ENCODE data around the gene LMAN1L.

Gene LMAN1L

DNA sequence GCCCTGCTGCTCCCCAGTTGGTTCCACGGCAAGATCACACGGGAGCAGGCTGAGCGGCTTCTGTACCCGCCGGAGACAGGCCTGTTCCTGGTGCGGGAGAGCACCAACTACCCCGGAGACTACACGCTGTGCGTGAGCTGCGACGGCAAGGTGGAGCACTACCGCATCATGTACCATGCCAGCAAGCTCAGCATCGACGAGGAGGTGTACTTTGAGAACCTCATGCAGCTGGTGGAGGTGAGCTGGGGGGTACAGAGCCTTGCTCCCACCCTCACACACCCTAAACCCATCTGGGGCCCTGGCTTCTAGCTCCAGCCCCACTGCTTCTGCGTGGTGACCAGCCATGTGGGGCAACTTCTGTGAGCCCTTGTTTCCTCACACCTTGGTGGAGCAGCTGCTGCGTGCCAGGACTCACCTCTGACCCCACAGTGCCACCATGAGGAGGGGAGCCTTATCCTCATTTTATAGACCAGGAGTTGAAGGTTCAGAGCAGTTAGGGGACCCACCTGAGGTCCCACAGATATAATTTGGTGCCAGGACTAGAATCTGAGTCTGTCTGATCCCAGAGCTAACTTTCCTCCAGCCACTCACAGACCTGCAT lies 13.3 kb upstream of the LMAN1L start:
- no peak for DNase-seq (ENCODE audit: low spot score)
- TF ChIP-seq, protein P1, sequence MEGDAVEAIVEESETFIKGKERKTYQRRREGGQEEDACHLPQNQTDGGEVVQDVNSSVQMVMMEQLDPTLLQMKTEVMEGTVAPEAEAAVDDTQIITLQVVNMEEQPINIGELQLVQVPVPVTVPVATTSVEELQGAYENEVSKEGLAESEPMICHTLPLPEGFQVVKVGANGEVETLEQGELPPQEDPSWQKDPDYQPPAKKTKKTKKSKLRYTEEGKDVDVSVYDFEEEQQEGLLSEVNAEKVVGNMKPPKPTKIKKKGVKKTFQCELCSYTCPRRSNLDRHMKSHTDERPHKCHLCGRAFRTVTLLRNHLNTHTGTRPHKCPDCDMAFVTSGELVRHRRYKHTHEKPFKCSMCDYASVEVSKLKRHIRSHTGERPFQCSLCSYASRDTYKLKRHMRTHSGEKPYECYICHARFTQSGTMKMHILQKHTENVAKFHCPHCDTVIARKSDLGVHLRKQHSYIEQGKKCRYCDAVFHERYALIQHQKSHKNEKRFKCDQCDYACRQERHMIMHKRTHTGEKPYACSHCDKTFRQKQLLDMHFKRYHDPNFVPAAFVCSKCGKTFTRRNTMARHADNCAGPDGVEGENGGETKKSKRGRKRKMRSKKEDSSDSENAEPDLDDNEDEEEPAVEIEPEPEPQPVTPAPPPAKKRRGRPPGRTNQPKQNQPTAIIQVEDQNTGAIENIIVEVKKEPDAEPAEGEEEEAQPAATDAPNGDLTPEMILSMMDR (IDR thresholded peaks at IDR 0.05; ENCODE audit: extremely low read depth, missing control alignments), result no peak

DNA sequence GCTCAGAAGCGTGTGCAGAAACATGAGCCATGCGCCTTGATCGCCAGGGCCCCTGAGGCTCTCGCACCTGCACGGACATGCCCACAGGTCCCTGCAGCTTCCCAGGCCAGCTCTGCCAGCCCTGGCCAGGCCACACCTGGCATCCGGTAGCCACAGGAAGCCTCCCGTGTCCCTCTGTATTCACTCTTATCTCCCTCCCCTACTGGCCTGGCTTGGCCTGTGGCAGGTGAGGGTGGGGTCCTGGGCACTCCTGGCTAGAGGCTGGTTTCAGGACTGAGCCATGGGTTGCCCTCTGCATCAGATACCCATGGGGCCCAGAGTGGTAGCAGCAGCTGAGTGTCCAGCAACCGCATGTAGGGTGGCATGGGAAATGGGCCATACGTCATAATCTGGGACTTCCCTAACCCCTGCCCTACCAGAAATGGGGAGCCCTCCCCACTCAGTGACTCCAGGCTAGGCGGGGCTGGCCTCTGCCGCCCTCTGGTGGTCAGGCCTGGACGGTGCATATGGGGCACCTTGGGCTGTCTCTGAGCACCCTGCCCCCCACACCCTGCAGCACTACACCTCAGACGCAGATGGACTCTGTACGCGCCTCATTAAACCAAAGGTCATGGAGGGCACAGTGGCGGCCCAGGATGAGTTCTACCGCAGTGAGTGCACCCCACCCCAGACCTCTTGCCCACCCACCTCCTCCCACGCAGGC lies 12.6 kb upstream of the LMAN1L start:
- DNase-seq (ENCODE audit: low spot score), result peak; percentile 95

DNA sequence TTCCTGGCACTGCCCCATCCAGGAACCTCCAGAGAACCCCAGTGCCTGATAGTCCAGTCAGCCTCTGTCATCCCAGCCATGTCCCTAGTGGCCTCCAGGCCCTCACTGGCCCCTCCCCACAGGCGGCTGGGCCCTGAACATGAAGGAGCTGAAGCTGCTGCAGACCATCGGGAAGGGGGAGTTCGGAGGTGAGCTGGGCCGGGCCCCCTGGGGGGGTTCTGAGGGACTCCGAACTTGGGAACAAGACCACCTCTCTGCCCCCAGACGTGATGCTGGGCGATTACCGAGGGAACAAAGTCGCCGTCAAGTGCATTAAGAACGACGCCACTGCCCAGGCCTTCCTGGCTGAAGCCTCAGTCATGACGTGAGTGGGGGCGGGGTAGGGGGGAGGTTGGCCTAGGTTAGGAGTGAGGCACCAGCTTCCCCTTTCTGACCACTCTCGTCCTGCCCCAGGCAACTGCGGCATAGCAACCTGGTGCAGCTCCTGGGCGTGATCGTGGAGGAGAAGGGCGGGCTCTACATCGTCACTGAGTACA lies 12.0 kb upstream of the LMAN1L start:
- DNase-seq (ENCODE audit: low spot score), result no peak
- TF ChIP-seq, protein P1 (IDR thresholded peaks at IDR 0.05; ENCODE audit: extremely low read depth, missing control alignments), result no peak

More for the DNA sequence above, 12.6 kb upstream of the LMAN1L start:
- TF ChIP-seq, protein P1 (IDR thresholded peaks at IDR 0.05; ENCODE audit: extremely low read depth, missing control alignments), result peak; percentile 99

DNA sequence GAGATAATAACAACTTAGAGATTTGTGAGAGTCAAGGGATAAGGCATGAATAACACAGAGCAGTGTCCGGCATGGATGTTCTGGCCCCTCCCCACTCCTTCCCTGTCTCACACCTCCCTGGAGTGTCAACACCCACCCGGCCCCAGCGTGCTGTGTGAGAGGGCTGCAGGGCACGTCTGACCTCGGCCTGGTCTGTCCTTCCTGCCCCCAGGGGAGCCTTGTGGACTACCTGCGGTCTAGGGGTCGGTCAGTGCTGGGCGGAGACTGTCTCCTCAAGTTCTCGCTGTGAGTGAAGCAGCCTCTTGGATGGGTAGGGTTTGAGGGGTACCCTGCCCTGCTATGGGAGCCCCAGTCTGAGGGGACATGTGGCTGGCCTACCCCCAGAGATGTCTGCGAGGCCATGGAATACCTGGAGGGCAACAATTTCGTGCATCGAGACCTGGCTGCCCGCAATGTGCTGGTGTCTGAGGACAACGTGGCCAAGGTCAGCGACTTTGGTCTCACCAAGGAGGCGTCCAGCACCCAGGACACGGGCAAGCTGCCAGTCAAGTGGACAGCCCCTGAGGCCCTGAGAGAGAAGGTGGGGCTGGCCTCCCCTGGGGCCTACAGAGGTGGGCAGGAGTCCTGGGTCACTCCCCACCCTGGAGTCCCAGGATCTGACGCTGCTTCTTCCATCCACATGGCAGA lies 11.2 kb upstream of the LMAN1L start:
- TF ChIP-seq, protein P1 (IDR thresholded peaks at IDR 0.05; ENCODE audit: extremely low read depth, missing control alignments), result no peak

DNA sequence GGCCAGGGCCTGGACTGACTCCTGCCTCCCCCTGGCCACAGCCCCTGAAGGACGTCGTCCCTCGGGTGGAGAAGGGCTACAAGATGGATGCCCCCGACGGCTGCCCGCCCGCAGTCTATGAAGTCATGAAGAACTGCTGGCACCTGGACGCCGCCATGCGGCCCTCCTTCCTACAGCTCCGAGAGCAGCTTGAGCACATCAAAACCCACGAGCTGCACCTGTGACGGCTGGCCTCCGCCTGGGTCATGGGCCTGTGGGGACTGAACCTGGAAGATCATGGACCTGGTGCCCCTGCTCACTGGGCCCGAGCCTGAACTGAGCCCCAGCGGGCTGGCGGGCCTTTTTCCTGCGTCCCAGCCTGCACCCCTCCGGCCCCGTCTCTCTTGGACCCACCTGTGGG lies 10.3 kb upstream of the LMAN1L start:
- TF ChIP-seq, protein P1 (IDR thresholded peaks at IDR 0.05; ENCODE audit: extremely low read depth, missing control alignments), result no peak
- no peak for DNase-seq (ENCODE audit: low spot score)

More for the DNA sequence above, 11.2 kb upstream of the LMAN1L start:
- DNase-seq (ENCODE audit: low spot score), result no peak

DNA sequence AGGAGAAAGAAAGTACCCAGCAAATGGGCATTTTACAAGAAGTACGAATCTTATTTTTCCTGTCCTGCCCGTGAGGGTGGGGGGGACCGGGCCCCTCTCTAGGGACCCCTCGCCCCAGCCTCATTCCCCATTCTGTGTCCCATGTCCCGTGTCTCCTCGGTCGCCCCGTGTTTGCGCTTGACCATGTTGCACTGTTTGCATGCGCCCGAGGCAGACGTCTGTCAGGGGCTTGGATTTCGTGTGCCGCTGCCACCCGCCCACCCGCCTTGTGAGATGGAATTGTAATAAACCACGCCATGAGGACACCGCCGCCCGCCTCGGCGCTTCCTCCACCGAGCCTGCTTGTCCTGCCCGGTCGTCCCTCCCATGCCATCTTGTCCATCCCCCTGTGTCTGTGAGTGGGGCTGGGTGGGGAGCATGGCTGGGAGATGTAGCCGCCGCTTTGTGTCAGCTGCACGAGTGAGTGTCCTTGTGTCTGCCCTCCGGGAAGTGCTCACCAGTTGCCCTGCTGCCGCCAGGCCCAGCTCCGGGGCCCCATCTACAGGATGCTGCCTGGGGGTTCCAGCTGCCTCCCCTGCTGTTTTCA lies 9.7 kb upstream of the LMAN1L start:
- DNase-seq (ENCODE audit: low spot score), result no peak
- TF ChIP-seq, protein P1 (IDR thresholded peaks at IDR 0.05; ENCODE audit: extremely low read depth, missing control alignments), result no peak
